Fibroblast of skin of right quadriceps (primary cell): ENCODE results near the gene VSTM2A.
"Not testable (repeated sequence)": the region's sequence is repeated elsewhere in the genome, so short reads cannot be mapped to it uniquely, and the experiment has no call there.

ENCODE experiments used
- DNase-seq: peaks from one replicate; pipeline ENCODE4 v3.0.0-alpha.2; 2013

VSTM2A gene, protein sequence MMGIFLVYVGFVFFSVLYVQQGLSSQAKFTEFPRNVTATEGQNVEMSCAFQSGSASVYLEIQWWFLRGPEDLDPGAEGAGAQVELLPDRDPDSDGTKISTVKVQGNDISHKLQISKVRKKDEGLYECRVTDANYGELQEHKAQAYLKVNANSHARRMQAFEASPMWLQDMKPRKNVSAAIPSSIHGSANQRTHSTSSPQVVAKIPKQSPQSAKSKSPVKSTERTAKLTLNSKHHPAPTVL

DNA sequence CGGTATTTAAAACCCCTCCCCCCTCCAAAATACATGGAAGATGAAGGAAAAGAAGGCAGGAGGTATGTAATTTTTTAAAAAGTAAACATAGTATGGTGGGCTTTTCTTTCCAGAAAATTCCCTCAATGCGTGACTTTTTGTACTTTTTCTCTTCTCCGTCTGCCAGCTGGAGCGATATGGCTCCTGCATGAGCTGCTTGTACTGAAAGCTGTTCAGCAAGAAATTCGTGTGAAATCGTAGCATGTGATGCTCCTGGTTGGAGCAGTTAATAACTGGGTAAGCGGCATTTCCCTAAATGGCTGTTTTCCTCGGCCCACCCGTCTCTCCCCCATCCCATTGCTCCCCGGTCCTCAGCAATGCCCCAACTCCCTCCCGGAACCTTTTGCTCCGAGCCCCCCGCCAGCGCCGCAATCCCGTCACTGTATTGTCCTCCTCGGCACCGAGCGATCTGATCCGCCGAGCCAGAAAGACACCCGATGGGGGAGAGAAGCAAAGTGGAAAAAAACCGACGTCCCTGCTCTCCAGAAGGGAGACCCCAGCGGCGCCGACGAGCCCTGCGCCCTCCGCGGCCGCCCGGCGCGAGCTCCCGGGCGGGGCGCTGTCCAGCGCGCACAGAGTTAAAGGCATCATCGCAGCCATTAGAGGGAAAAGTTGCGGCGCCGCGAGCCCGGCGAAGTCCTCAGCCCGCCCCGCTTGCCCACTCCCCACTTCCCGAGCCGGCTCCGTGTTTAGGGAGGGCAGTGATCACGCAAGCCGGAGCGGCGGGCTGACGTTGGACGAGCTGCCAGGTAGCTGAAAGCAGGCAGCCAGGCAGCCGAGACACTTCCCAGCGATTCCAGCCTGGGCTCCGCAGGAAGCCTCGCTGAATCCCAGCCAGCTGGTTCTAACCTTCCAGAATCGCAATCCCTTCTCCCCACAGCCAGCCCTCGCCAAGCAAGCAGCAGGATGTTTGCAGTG lies at the start of gene VSTM2A:
VSTM2A (plus strand) TSS at position 707 of the 957 bp plus-strand sequence. CDS start 356 bp downstream, outside the sequence.
- DNase-seq: no peak

DNA sequence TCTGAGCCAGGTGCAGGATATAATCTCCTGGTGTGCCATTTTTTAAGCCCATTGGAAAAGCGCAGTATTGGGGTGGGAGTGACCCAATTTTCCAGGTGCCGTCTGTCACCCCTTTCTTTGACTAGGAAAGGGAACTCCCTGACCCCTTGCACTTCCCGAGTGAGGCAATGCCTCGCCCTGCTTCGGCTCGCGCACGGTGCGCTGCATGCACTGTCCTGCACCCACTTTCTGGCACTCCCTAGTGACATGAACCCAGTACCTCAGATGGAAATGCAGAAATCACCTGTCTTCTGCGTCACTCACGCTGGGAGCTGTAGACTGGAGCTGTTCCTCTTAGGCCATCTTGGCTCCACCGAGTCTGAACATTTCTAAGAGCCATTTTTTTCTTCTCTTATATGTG lies 37.6 kb upstream of the VSTM2A start:
- DNase-seq: not testable (repeated sequence)

- no peak for DNase-seq
These were observed 12.6 kb upstream of the VSTM2A start for GRCh38 chr7:54529568-54529967.

GRCh38 chr7:54538122-54538521 lies 4.1 kb upstream of the VSTM2A start:
- DNase-seq: no peak

GRCh38 chr7:54543051-54543488 lies 895 bp downstream of the VSTM2A start:
- no peak for DNase-seq

- DNase-seq: no peak
These were observed 2.0 kb downstream of the VSTM2A start for GRCh38 chr7:54544149-54544526.

DNA sequence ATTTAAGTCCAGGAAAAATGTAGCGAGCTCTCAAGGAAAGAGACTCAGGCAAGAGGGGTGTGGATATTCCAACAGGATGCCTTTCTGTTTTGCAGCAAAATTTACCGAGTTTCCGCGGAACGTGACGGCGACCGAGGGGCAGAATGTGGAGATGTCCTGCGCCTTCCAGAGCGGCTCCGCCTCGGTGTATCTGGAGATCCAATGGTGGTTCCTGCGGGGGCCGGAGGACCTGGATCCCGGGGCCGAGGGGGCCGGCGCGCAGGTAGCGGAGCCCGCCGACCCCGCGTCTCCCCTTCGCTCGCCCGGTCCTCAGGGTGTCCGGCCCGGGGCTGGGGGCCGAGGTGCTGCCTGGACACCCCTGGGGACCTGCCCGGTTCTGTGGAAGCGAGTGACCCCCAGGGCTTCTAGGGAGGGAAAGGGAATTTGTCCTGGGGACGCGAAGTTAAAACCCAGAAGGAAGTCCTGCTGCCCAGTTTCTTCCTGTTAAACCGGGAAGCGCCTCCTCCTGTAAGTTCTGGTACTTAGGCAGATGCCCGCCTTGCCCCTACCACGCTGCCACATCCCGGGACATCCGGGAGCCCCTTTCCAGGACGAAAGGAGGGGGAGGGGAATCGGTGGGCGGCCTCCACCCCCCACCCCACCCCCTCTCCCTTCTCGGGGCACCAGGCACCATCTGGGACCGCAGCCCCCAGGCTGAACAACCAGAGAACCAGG lies 2.5 kb downstream of the VSTM2A start:
- DNase-seq: no peak

DNA sequence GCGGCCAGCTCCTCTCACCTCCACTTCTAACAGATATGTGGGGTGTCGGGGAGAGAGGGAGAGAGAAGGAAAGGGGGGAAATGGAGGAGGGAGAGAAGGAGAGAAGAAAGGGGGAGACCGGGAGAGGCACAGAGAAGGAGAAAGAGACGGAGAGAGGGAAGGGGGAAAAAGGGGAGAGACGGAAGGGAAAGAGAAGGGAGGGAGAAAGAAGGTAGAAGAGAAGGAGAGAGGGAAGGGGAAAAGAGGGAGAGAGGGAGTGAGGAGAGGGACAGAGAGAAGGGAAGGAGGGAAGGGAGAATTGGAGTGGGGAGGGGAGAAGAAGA lies 3.0 kb downstream of the VSTM2A start:
- no peak for DNase-seq

DNA sequence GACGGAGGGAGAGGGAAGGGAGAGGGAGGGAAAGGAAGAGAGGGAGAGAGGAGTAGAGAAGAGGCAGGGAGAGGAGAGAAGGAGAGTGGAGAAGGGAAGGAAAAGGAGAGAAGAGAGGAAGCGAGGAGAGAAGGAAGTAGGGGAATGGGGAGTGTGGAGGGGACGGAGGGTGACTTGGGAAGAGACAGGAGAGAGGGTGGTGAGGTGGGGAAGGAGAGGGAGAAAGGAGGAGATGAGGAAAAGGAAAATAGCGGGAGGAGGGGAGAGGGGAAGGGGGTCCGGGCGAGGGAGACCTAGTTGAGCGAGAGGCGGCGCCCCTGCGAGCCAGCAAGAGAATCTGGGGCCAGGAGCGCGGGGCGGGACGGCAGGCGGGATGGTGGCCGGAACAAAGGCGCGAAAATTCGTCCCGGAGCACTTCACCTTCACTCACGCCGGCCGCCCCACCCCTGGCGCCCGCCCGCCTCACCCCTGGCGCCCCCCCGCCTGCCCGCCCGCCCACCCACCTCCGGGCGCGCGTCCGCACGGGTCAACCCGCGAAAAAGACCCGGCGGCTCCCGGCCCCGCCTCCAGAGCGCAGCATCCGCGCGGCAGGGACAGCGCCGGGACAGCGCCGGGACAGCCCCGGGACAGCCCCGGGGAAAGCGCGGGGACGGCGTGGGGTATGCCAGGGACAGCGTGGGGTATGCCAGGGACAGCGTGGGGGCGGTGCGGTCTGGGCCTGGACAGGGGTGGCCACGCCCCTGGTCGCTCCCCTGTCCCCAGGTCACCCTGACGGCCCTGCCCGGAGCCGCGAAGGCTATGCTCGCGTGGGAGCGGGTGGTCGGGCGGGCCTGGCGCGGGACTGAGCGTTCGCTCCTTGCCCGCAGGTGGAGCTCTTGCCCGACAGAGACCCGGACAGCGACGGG lies 4.2 kb downstream of the VSTM2A start:
- DNase-seq: no peak

- no peak for DNase-seq
These were observed 4.8 kb downstream of the VSTM2A start for GRCh38 chr7:54546986-54547314.

DNA sequence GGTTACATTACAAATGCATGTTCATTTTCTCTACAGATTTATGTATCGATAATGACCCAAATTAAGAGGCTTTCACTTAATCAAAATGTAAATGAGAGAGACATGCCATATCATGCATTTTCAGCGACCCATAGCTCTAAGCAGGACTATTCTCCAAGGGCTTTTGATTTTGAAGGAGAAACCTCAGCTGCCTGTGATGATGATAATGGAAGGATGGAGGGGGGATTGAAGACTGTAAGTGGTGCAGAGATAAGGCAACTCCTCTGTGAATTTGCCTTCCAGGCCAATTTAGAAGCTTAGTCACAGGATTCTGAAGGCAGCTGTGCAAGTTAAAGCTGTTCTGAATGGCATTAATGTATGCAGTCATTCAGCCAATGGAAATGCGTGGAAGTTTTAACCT lies 8.3 kb downstream of the VSTM2A start:
- no peak for DNase-seq

GRCh38 chr7:54556121-54556520 lies 13.9 kb downstream of the VSTM2A start:
- DNase-seq: no peak

DNA sequence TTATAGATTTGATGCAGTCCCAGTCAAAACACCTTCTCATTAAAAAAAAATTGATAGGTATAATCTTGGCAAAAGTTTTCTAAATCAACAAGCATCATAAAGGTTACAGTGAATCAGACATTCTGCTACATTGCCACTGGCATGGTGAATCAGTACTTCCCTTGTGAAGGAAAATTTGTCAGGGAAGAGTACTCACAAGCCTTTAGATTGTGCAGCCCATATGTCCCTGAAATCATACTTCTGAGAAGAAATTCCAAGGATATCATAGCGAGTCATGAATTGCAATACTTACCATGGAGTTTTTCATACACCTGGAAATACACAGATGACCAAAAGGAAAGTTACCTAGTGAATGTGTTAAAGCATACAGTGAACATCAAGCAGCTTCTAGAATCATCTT lies 17.2 kb downstream of the VSTM2A start:
- no peak for DNase-seq

GRCh38 chr7:54560198-54560597 lies 18.0 kb downstream of the VSTM2A start:
- DNase-seq: no peak

- no peak for DNase-seq
These were observed 18.5 kb downstream of the VSTM2A start for GRCh38 chr7:54560723-54561122.

GRCh38 chr7:54563329-54563916 lies 21.2 kb downstream of the VSTM2A start:
- DNase-seq: no peak

- DNase-seq: no peak
These were observed 23.3 kb downstream of the VSTM2A start for GRCh38 chr7:54565432-54565831.

DNA sequence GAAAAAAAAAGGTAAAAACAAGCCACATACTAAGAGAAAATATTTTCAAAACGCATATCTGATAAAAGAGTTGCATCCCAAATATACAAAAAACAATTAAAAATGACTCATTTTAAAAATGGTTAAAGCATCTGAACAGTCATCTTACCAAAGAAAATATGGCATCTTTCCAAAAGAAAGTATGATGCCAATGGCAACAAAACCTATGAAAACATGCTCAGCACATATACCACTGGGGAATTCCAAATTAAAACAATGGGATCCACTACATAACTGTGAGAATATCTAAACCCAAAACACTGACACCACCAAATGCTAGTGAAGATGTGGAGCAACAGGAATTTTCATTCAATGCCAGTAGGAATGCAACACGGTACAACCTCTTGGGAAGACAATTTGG lies 39.3 kb downstream of the VSTM2A start:
- no peak for DNase-seq

DNA sequence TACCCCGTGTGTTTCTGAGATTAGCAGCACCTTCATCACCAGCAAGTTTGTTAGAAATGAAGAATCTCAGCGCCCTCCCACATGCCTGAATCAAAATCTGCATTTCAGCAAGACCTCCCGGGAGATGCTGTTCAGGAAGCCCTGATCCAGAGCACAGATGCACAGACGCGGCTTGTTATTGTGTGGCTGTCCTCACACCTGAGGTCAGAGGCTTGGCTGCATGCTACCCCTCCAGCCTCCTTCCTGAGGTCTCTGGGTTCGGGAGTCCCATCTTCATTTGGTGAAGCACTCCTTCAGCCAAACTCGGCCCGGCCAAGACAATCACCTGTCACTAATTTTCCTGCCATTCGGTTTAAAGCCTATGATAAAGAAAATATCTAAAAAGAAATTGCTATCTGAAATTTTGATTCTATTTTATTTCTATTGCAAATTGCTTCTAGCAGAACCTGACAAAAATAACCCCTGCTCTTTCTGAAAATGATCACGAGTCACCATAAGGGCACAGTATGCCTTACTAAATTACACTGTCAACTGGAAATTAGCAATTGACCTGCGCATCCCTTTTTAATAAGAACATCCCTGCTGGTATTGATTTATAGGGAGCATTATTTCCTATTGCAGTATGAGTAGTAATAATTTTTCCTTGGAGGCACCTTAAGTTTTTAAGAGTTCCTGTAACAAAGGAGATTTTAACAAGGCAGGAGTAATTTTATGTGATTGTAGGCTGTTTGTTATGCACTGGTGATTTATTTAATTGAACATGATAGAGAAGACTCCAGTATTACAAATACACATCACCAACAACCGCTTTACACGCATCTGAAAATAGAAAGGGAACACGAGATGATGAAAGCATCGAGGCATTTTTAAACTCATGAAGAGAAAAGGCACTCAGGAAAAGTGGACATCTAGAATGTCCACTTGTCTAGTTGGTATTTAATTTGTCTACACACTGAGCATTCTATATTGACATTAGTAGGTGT lies 49.5 kb downstream of the VSTM2A start:
- DNase-seq: no peak

DNA sequence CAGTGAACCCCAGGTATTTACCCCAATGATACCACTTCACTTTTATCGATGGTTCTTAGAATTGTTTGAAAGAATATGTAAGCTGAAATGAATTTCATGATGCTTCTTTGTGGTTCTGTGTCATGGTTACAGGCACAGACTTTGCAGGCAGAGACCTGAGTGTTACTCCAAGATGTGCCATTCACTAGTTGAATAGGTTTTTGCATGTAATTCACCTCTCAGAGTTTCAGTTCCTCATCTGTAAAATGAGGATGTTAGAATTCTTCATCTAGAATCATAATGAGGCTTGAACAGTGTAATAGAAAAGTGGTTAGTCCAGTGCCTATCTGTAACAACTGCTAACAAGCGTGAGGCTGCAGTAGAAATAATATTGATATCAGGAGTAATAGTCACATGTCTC lies 54.6 kb downstream of the VSTM2A start:
- no peak for DNase-seq

GRCh38 chr7:54615537-54615936 lies 73.4 kb downstream of the VSTM2A start:
- no peak for DNase-seq
